Right atrium auricular region (tissue), 2 donors: ENCODE measurements around the gene LYL1. TPM values are rescaled to one million over a fixed set of nuclear protein-coding genes. Genes with fewer than 3 reads are reported as not detected.

ENCODE experiments used
- DNase-seq: peaks from one replicate; pipeline ENCODE4 v3.0.0-alpha.2; 2019; ENCODE audit warnings: low spot score
- H3K27ac ChIP-seq, 2 donors: fragments of 200-600 bp; sonication (generic); 1 replicate in 1 of 2; 2 replicates in 1 of 2; pipeline ENCODE4 v1.5.1; 2016 to 2019
- H3K27me3 ChIP-seq, 2 donors: fragments of 200-600 bp; sonication (generic); one replicate each; pipeline versions ENCODE4 v1.5.1 to v1.6.0; 2017 to 2019
- H3K36me3 ChIP-seq: fragments of 200-600 bp; sonication (generic); one replicate; pipeline ENCODE4 v1.5.1; 2016
- H3K4me1 ChIP-seq, 2 donors: fragments of 200-600 bp; sonication (generic); one replicate each; pipeline versions ENCODE4 v1.5.1 to v1.6.0; 2017 to 2019
- H3K4me3 ChIP-seq, 2 donors: fragments of 200-600 bp; sonication (generic); 1 replicate in 1 of 2; 2 replicates in 1 of 2; pipeline ENCODE4 v1.5.1; 2017 to 2019; ENCODE audit warnings: mild to moderate bottlenecking in 1 of 2, moderate library complexity in 1 of 2
- H3K9me3 ChIP-seq, 2 donors: fragments of 200-600 bp; sonication (generic); one replicate each; pipeline ENCODE4 v1.5.1; 2019
- total RNA-seq, 2 donors: library from RNA; depleted of rRNA; stranded (reverse); fragments of >200 nt; gene quantifications; one replicate each; pipeline ENCODE4 v1.1.0, GENCODE V29; 2016
- TF ChIP-seq, protein P1 (sequence below), 2 donors: fragments of 200-600 bp; sonication (generic); IDR thresholded peaks; one replicate each; pipeline ENCODE4 v1.5.1; 2019; ENCODE audit warnings: antibody characterized with exemption in 2 of 2

Gene LYL1
- total RNA-seq, 2 donors from 2014 or later: 10.2 to 15.3 TPM

DNA sequence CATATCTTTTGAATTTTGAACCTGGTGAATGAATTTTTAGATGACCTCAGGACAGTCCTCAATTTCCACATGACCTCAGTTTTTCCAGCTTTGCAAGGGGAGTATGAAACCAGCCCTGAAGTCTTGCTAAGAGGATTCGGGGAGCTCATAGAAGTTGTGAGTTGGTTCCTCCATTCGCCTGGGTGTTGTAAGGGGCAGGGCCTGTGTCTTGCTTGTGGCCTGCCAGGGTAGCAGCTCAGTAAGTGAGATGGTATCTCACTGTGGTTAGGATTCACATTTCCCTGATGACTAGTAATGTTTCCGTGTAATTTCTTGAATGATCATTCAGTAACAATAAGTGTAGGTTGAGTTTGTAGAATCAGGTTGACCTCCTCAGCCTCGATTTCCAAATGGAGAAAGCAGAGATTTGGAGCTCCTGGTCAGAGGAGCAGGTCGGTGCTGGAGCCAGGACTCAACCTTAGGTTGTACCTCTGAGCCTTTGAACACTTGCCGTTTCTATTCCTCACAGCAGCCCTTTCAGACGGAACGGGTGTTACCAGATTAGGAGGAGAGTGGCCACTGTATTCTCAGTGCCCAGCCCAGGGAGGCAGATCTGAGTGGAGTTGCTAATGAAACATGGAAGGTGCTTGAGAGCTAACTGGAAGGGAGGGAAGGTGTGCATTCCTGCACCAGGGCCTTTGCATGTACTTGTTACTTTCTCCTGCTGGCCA, 30.0 kb upstream of the LYL1 start:
- Histone ChIP-seq H3K9me3 (no peaks in the 10 kb centered on the region), H3K27me3 (no peaks in the 10 kb centered on the region), H3K27ac (no peak overlapping the region), H3K4me1 (peaks cover 0 to 19% of the 10 kb centered on the region in 2 donors), H3K4me3 (no peak overlapping the region), H3K36me3 (peaks cover 26% of the 10 kb centered on the region)
- TF ChIP-seq, protein P1, sequence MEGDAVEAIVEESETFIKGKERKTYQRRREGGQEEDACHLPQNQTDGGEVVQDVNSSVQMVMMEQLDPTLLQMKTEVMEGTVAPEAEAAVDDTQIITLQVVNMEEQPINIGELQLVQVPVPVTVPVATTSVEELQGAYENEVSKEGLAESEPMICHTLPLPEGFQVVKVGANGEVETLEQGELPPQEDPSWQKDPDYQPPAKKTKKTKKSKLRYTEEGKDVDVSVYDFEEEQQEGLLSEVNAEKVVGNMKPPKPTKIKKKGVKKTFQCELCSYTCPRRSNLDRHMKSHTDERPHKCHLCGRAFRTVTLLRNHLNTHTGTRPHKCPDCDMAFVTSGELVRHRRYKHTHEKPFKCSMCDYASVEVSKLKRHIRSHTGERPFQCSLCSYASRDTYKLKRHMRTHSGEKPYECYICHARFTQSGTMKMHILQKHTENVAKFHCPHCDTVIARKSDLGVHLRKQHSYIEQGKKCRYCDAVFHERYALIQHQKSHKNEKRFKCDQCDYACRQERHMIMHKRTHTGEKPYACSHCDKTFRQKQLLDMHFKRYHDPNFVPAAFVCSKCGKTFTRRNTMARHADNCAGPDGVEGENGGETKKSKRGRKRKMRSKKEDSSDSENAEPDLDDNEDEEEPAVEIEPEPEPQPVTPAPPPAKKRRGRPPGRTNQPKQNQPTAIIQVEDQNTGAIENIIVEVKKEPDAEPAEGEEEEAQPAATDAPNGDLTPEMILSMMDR (IDR thresholded peaks at IDR 0.05): no peak
- DNase-seq: no peak

DNA sequence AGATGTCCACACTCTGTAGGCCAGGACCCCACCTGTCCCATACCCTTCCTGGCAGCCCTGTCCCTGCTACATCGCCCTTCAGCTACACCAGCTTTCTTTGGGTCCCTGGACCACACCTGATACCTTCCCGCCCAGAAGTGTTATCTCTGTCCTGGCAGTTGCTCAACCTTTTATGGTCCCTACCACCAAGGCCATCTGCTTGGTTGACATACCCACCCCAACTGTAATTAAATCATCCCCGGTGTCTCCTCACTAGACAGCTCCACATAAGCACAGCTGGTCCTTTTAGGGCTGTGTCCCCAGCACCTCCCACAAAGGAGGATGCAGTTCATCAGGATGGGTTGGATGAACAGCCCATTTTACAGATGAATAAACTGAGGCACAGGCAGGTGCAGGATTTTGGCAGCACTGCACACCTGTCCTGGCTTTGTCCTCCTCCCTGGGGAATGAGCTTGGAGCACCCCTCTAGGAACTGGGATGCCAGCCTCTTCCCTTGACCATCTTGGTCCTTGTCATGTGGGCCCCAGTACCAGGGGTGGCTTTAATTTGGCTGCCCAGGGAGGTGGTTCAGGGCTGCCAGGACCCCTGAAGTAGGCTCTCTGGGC, 28.3 kb upstream of the LYL1 start:
- no peak for DNase-seq
- TF ChIP-seq, protein P1 (IDR thresholded peaks at IDR 0.05): no peak
- H3K36me3 ChIP-seq: peaks cover 9% of the 10 kb centered on the region
- H3K27ac ChIP-seq: no peak overlapping the region
- no peaks in the 10 kb centered on the region for H3K9me3 ChIP-seq
- no peak overlapping the region for H3K4me3 ChIP-seq
- no peaks in the 10 kb centered on the region for H3K27me3 ChIP-seq
- peaks cover 0 to 19% of the 10 kb centered on the region in 2 donors for H3K4me1 ChIP-seq

DNA sequence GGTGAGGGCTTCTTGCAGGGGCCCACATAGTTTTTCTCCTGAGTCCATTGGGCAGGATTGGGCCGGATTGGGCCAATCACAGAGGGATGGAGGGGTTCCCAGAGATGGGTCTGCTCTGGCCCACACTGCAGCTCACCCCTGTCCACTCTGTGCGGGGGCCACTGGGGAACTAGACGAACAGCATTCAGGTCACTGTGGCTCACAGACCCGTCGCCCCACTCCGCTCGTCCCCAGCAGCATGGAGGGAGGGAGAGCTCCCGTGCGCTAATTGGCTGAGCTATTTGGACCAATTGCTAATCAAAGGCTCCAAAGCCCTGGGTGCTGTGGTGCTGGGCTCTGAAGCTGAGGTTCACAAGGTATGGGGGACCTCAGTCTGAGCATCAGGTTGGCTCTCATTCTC, 26.7 kb upstream of the LYL1 start:
- no peaks in the 10 kb centered on the region for H3K36me3 ChIP-seq
- TF ChIP-seq, protein P1 (IDR thresholded peaks at IDR 0.05): no peak
- no peak overlapping the region for H3K27ac ChIP-seq
- H3K27me3 ChIP-seq: no peaks in the 10 kb centered on the region
- DNase-seq: no peak
- H3K4me3 ChIP-seq: no peak overlapping the region
- H3K4me1 ChIP-seq: peaks cover 0 to 9% of the 10 kb centered on the region in 2 donors
- no peaks in the 10 kb centered on the region for H3K9me3 ChIP-seq

DNA sequence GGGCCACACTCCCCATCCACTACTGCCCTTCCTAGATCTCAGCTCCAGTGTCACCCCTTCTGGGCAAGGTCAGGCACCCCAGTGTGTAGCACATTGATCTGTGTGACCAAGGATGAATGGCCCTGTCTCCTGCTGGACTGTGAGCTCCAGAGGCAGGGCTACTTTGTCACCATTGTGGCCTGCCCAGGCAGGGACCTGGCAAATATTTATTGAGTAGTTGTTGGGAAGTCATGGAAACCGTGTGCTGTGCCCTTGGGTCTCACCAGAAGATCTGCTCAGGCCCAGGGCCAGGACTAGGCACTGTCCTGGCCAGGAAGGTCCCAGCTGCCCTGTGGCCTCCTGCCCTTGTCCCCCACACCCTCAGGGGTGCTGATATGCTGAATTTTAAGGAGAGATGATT, 25.9 kb upstream of the LYL1 start:
- H3K4me1 ChIP-seq: peaks cover 0 to 1% of the 10 kb centered on the region in 2 donors
- TF ChIP-seq, protein P1 (IDR thresholded peaks at IDR 0.05): no peak
- no peak for DNase-seq
- H3K9me3 ChIP-seq: no peaks in the 10 kb centered on the region
- no peaks in the 10 kb centered on the region for H3K36me3 ChIP-seq
- no peaks in the 10 kb centered on the region for H3K27me3 ChIP-seq
- H3K27ac ChIP-seq: peak overlapping the region in 1 of 2 donors; percentile 16
- H3K4me3 ChIP-seq: no peak overlapping the region

DNA sequence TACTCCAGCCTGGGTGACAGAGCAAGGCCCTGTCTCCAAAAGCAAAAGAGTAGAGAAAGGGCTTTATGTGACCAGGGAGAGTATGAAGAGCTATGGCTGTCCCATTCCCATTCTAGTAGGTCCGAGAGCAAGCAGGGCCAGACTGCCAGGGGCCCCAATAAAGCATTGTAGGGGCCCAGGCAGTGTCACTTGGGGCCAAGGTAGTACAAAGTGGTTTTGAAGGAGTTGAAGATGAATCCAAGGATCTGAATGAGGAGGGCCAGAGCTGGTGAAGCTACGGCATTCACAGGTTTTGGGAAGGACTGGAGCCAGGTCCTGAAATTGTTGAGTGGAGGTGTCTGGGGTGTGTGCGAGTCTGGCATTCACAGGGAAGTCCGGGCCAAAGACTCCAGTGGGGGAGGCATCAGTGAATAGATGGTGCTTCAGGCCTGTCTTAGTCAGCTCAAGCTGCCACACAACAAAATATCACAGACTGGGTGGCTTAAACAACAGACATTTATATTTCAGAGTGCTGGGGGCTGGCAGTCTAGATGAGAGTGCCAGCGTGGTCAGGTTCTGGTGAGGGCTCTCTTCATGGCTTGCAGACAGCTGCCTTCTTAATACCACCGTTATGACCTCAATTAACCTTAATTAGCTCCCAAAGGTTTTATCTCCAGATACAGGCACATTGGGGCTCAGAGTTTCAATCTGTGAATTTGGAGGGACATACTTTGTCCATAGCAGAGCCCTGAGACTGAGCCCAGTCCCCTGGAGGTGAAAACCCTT, 25.3 kb upstream of the LYL1 start:
- Histone ChIP-seq H3K4me1 (no peaks in the 10 kb centered on the region), H3K4me3 (no peak overlapping the region), H3K27me3 (no peaks in the 10 kb centered on the region), H3K9me3 (no peaks in the 10 kb centered on the region), H3K36me3 (no peaks in the 10 kb centered on the region), H3K27ac (no peak overlapping the region)
- TF ChIP-seq, protein P1 (IDR thresholded peaks at IDR 0.05): no peak
- no peak for DNase-seq
